HepG2 (cell line): ENCODE measurements around the gene EFNA2. TPM values are rescaled to one million over a fixed set of nuclear protein-coding genes. Genes with fewer than 3 reads are reported as not detected.

Experiments
- FUBP1 ChIP-seq: sonication (generic); formaldehyde crosslinking; IDR thresholded peaks from 2 replicates; pipeline ENCODE4 v1.5.1; 2020; ENCODE audit warnings: missing genetic modification reagents, mild to moderate bottlenecking, borderline replicate concordance
- HNF1A ChIP-seq, 2 experiments: sonication (generic) in 1 of 2; formaldehyde crosslinking in 1 of 2; IDR thresholded peaks; 2 replicates each; pipeline versions ENCODE4 v1.4.0 to v1.6.1; 2016 to 2020; ENCODE audit warnings: borderline replicate concordance in 1 of 2, low read depth in 1 of 2, mild to moderate bottlenecking in 1 of 2, missing genetic modification reagents in 1 of 2
- HOXA9 ChIP-seq: sonication (generic); formaldehyde crosslinking; IDR thresholded peaks from 2 replicates; pipeline ENCODE4 v1.8.1; 2022; ENCODE audit warnings: missing genetic modification reagents, mild to moderate bottlenecking, moderate library complexity, borderline replicate concordance
- JUNB ChIP-seq: sonication (generic); formaldehyde crosslinking; IDR thresholded peaks from 2 replicates; pipeline ENCODE4 v1.8.0; 2022; ENCODE audit warnings: missing genetic modification reagents, mild to moderate bottlenecking, borderline replicate concordance
- MBD4 ChIP-seq: IDR thresholded peaks from 2 replicates; pipeline ENCODE4 v1.6.1; 2012; ENCODE audit warnings: low read length, inconsistent platforms, borderline replicate concordance
- SMAD9 ChIP-seq: sonication (generic); formaldehyde crosslinking; IDR thresholded peaks from 2 replicates; pipeline ENCODE4 v1.5.1; 2020; ENCODE audit warnings: mild to moderate bottlenecking, missing genetic modification reagents
- SNAI1 ChIP-seq: sonication (generic); formaldehyde crosslinking; IDR thresholded peaks from 2 replicates; pipeline ENCODE4 v1.5.0; 2020; ENCODE audit warnings: mild to moderate bottlenecking, missing genetic modification reagents, borderline replicate concordance
- SNAPC2 ChIP-seq: sonication (generic); formaldehyde crosslinking; IDR thresholded peaks from 2 replicates; pipeline ENCODE4 v1.8.1; 2022; ENCODE audit warnings: mild to moderate bottlenecking, missing genetic modification reagents
- YEATS4 ChIP-seq: sonication (generic); formaldehyde crosslinking; IDR thresholded peaks from 2 replicates; pipeline ENCODE4 v1.4.0; 2020; ENCODE audit warnings: missing genetic modification reagents, borderline replicate concordance
- ZBTB33 ChIP-seq: sonication (generic); formaldehyde crosslinking; IDR thresholded peaks from 2 replicates; pipeline ENCODE4 v1.4.0; 2020; ENCODE audit warnings: missing genetic modification reagents
- ZFP91 ChIP-seq: sonication (generic); formaldehyde crosslinking; IDR thresholded peaks from 2 replicates; pipeline ENCODE4 v1.9.0; 2022; ENCODE audit warnings: missing genetic modification reagents, mild to moderate bottlenecking, borderline replicate concordance
- ZNF280B ChIP-seq: sonication (generic); formaldehyde crosslinking; IDR thresholded peaks from 2 replicates; pipeline ENCODE4 v1.5.0; 2020; ENCODE audit warnings: missing genetic modification reagents, mild to moderate bottlenecking, borderline replicate concordance
- ZNF740 ChIP-seq: sonication (generic); formaldehyde crosslinking; IDR thresholded peaks from 2 replicates; pipeline ENCODE4 v1.4.0; 2020; ENCODE audit warnings: missing genetic modification reagents
- ZNF816 ChIP-seq: sonication (generic); formaldehyde crosslinking; IDR thresholded peaks from 2 replicates; pipeline ENCODE4 v1.8.0; 2022; ENCODE audit warnings: missing genetic modification reagents, mild to moderate bottlenecking, borderline replicate concordance
- polyA plus RNA-seq, 8 experiments: library from polyadenylated mRNA; depleted of rRNA in 3 of 8; stranded (reverse) in 7 of 8; unstranded in 1 of 8; fragments of >200 nt; fragmentation: Illumina TruSeq in 4 of 8; extraction: Trizol in 4 of 8; gene quantifications; 2 replicates each; pipeline versions ENCODE4 v1.2.1 to v1.2.3, GENCODE V29; 2011 to 2016; ENCODE audit warnings: low read depth in 4 of 8, missing spikeins in 1 of 8, mixed read lengths in 1 of 8; ENCODE audit not compliant: insufficient read depth in 1 of 8
- total RNA-seq, 5 experiments: library from RNA; depleted of rRNA; stranded (reverse); fragments of >200 nt; fragmentation: Illumina TruSeq; extraction: Trizol; gene quantifications; 2 replicates each; pipeline ENCODE4 v1.2.3, GENCODE V29; 2016; ENCODE audit warnings: low read depth in 1 of 5

Gene EFNA2
- total and polyA plus RNA-seq, 2 of the 13 experiments (the other 11 are each of a cell fraction or from before 2014, with no cell fraction given), result 6.0 to 9.9 TPM

GRCh38 chr19:1251330-1252220 lies 34.1 kb upstream of the EFNA2 start (continued):
- TF ChIP-seq HNF1A (IDR thresholded peaks at IDR 0.05; ENCODE audit: low read depth) (no peak), HNF1A (CRISPR knock-in tag; IDR thresholded peaks at IDR 0.05; ENCODE audit: borderline replicate concordance) (no peak; the same call in 1 of the 2 replicates), SMAD9 (CRISPR knock-in tag) (no peak), FUBP1 (CRISPR knock-in tag) (no peak), HOXA9 (CRISPR knock-in tag) (no peak), SNAPC2 (CRISPR knock-in tag) (0 out of 2 replicates have a peak, but pooled peaks have one; percentile 20), ZNF740 (CRISPR knock-in tag) (no peak; the same call in 1 of the 2 replicates), MBD4 (no peak), YEATS4 (CRISPR knock-in tag) (no peak; the same call in none of the 2 replicates), ZBTB33 (0 out of 2 replicates have a peak, but pooled peaks have one; percentile 3), ZNF280B (CRISPR knock-in tag) (no peak), ZFP91 (0 out of 2 replicates have a peak, but pooled peaks have one; percentile 47), ZNF816 (CRISPR knock-in tag) (no peak), JUNB (CRISPR knock-in tag) (no peak), SNAI1 (CRISPR knock-in tag) (peak; percentile 30; the same call in 1 of the 2 replicates)
